CD4-positive, alpha-beta T cell treated with Interleukin-6 at 100 ng/mL for 8 hours (primary cell): ENCODE results near the gene G6PC3.

ENCODE experiments used
- DNase-seq: peaks from one replicate; pipeline ENCODE4 v3.0.0-alpha.2; 2020; ENCODE audit warnings: mixed read lengths, low spot score

G6PC3 gene

GRCh38 chr17:44121997-44122815 lies 51.7 kb downstream of the G6PC3 start:
- no peak for DNase-seq

- no peak for DNase-seq
These were observed 52.4 kb downstream of the G6PC3 start for GRCh38 chr17:44122816-44123355.

- peak; percentile 97 for DNase-seq
These were observed 53.0 kb downstream of the G6PC3 start, which contains the start of gene HDAC5 for GRCh38 chr17:44123356-44124117. TSS of gene HDAC5 (minus strand) at chr17:44123641. CDS start at chr17:44117515, 6,126 bp downstream.

- no peak for DNase-seq
These were observed 53.5 kb downstream of the G6PC3 start for GRCh38 chr17:44124118-44124438.
